Neural progenitor cell (in vitro differentiated cells): ENCODE measurements around the gene CASP10.

ENCODE experiments used
- EZH2 ChIP-seq: fragments of 200-600 bp; sonication (generic); IDR thresholded peaks from 2 replicates; pipeline ENCODE4 v1.6.1; 2017; ENCODE audit warnings: antibody characterized with exemption, mild to moderate bottlenecking, moderate library complexity
- EZH2phosphoT487 ChIP-seq: fragments of 200-600 bp; sonication (generic); IDR thresholded peaks from 2 replicates; pipeline ENCODE4 v1.6.1; 2017; ENCODE audit warnings: antibody characterized with exemption
- TF ChIP-seq, protein P1 (sequence below): fragments of 200-600 bp; sonication (generic); IDR thresholded peaks from 2 replicates; pipeline ENCODE4 v1.5.1; 2017; ENCODE audit warnings: antibody characterized with exemption, mild to moderate bottlenecking

DNA sequence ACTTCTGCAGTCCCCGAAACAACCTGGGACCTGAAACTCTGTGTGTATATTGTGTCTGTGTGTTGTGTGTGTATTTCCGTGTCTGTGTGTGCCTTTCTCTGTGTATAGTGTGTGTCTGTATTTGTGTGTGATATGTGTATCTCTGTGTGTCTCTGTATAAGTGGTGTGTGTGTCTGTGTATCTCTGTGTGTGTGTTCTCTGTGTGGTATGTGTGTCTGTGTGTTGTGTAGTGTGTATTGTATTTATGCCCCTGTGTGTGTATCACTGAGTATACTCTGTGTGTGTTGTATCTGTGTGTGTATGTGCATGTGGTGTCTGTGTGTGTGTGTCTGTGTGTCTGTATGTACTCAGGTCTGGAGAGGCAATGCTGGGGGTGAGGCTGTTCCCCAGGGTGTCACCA, 89.0 kb downstream of the CASP10 start:
- TF ChIP-seq, protein P1, sequence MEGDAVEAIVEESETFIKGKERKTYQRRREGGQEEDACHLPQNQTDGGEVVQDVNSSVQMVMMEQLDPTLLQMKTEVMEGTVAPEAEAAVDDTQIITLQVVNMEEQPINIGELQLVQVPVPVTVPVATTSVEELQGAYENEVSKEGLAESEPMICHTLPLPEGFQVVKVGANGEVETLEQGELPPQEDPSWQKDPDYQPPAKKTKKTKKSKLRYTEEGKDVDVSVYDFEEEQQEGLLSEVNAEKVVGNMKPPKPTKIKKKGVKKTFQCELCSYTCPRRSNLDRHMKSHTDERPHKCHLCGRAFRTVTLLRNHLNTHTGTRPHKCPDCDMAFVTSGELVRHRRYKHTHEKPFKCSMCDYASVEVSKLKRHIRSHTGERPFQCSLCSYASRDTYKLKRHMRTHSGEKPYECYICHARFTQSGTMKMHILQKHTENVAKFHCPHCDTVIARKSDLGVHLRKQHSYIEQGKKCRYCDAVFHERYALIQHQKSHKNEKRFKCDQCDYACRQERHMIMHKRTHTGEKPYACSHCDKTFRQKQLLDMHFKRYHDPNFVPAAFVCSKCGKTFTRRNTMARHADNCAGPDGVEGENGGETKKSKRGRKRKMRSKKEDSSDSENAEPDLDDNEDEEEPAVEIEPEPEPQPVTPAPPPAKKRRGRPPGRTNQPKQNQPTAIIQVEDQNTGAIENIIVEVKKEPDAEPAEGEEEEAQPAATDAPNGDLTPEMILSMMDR, result no peak
- TF ChIP-seq EZH2 (no peak), EZH2phosphoT487 (no peak)
